Activated T-cell treated with anti-CD3 and anti-CD28 coated beads, Interleukin-2, amount 50 U/mL, for 72 hours (primary cell): ENCODE data around the gene DHX29. TPM values are rescaled to one million over a fixed set of nuclear protein-coding genes. Genes with fewer than 3 reads are reported as not detected.
A peak's percentile ranks its signal among the peaks of the same experiment; 100 is the strongest.
"Not testable (repeated sequence)": the region's sequence is repeated elsewhere in the genome, so short reads cannot be mapped to it uniquely, and the experiment has no call there.

Experiments
- ATAC-seq, 2 donors: fragments of 150-1000 bp; cut with Tn5 transposase; replicated peaks in 1 of 2; 2 replicates each; pipeline ENCODE4 v1.10.0; 2021; ENCODE audit warnings: moderate library complexity in 2 of 2, mild to moderate bottlenecking in 1 of 2
- DNase-seq, 2 donors: peaks; one replicate each; pipeline ENCODE4 v3.0.0; 2021 to 2022; ENCODE audit warnings: mixed read lengths in 1 of 2
- H3K27ac Mint-ChIP-seq: one replicate; pipeline ENCODE4 v1.8.0; 2022; ENCODE audit warnings: mild to moderate bottlenecking, moderate library complexity, mixed read lengths
- H3K27me3 Mint-ChIP-seq: one replicate; pipeline ENCODE4 v1.8.0; 2022; ENCODE audit warnings: low read depth, mixed read lengths
- H3K36me3 Mint-ChIP-seq, 2 donors: one replicate each; pipeline ENCODE4 v1.8.0; 2022; ENCODE audit warnings: mixed read lengths in 2 of 2, mild to moderate bottlenecking in 1 of 2; ENCODE audit not compliant: insufficient read depth in 2 of 2
- H3K4me1 Mint-ChIP-seq: one replicate; pipeline ENCODE4 v1.8.0; 2022; ENCODE audit warnings: low read depth, mixed read lengths
- H3K4me3 Mint-ChIP-seq, 2 donors: one replicate each; pipeline ENCODE4 v1.8.0; 2022; ENCODE audit warnings: mild to moderate bottlenecking in 2 of 2, mixed read lengths in 2 of 2, moderate library complexity in 2 of 2
- H3K9me3 Mint-ChIP-seq, 2 donors: one replicate each; pipeline ENCODE4 v1.8.0; 2022; ENCODE audit warnings: mixed read lengths in 2 of 2
- total RNA-seq, 2 donors: library from RNA; stranded (reverse); gene quantifications; one replicate each; pipeline ENCODE4 v1.2.3, GENCODE V29; 2022

Gene DHX29
- total RNA-seq, 2 donors from 2014 or later = 11.6 to 14.7 TPM

DNA sequence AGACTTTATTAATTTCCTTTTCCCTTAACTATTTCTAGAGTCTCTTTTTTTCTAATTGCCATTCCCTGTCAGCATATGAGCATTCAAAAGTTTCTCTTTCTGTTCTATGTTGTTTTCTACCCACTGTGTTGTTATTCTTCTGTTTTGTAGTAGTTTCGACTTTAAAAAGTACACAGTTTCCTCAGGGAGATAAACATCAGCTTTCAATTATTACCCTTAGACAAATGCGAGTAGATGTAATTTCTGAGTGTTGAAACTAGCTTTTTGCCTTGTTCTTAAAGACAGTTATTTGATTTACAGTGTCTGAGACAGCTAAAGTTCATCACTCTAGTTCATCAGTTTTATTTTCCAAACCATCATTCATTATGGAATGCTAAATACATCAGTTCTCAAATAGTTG lies 19.8 kb upstream of the DHX29 start:
- Mint-ChIP-seq H3K36me3 (peaks cover 7 to 21% of the 10 kb centered on the region in 2 donors), H3K27ac (peak overlapping the region; percentile 85), H3K9me3 (no peaks in the 10 kb centered on the region), H3K4me1 (peaks cover 14% of the 10 kb centered on the region), H3K27me3 (no peaks in the 10 kb centered on the region), H3K4me3 (peak overlapping the region in 1 of 2 donors; percentile 39)
- DNase-seq = no peak
- no peak for ATAC-seq

DNA sequence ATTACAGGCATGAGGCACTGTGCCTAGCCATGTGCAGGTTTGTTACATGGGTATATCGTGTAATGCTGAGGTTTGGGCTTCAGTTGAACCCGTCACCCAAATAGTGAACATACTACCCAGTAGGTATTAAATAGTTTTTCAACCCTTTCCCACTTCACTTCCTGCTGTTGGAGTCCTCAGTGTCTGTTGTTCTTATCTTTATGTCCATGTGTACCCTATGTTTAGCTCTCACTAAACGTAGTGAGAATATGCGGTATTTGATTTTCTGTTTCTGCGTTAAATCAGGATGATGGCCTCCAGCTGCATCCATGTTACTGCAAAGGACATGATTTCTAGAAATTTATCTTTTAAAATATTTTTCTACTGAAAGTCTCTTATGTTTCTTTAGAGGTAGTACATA lies 18.1 kb upstream of the DHX29 start:
- ATAC-seq (no peak), DNase-seq (no peak)
- H3K9me3 Mint-ChIP-seq = no peaks in the 10 kb centered on the region
- no peaks in the 10 kb centered on the region for H3K27me3 Mint-ChIP-seq
- no peak overlapping the region for H3K4me3 Mint-ChIP-seq
- H3K27ac Mint-ChIP-seq = no peak overlapping the region
- H3K4me1 Mint-ChIP-seq = peaks cover 14% of the 10 kb centered on the region
- peaks cover 7 to 16% of the 10 kb centered on the region in 2 donors for H3K36me3 Mint-ChIP-seq

DNA sequence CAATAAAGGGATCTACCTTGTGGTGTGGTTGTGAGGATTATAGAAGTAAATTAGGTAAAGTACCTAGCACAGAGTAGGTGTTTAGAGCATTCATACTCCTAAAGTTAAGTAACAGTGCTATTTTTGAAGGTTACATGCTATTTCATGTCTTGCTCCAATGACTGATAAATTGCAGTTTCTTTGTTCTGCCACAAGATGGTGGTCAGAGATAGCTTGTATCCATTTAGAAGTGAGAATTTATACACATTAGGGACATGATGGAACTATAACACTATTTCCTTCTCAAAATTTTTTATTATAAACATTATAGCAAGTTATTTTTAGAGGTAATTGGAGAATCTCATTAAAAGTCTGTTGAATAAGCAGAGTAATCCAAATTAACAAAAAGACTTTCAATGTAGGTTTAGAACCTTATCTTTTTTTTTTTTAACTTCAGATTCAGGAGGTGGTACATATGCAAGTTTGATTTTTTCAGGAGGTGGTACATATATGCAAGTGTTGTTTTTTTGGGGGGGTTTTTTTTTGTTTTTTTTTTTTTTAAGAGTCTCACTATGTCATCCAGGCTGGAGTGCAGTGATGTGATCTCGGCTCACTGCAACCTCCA lies 17.4 kb upstream of the DHX29 start:
- no peaks in the 10 kb centered on the region for H3K9me3 Mint-ChIP-seq
- peak; percentile 58 to 61 for ATAC-seq
- H3K27ac Mint-ChIP-seq = peak overlapping the region; percentile 81
- peaks cover 14% of the 10 kb centered on the region for H3K4me1 Mint-ChIP-seq
- no peaks in the 10 kb centered on the region for H3K27me3 Mint-ChIP-seq
- H3K4me3 Mint-ChIP-seq = no peak overlapping the region
- peaks cover 7 to 11% of the 10 kb centered on the region in 2 donors for H3K36me3 Mint-ChIP-seq
- peak in 1 of 2 donors; percentile 8 for DNase-seq

- Mint-ChIP-seq H3K36me3 (peaks cover 7 to 9% of the 10 kb centered on the region in 2 donors), H3K27ac (no peak overlapping the region), H3K9me3 (no peaks in the 10 kb centered on the region), H3K27me3 (no peaks in the 10 kb centered on the region), H3K4me3 (no peak overlapping the region), H3K4me1 (peaks cover 14% of the 10 kb centered on the region)
- DNase-seq (no peak), ATAC-seq (no peak)
Observed at GRCh38 chr5:55324006-55324405, 16.5 kb upstream of the DHX29 start.

DNA sequence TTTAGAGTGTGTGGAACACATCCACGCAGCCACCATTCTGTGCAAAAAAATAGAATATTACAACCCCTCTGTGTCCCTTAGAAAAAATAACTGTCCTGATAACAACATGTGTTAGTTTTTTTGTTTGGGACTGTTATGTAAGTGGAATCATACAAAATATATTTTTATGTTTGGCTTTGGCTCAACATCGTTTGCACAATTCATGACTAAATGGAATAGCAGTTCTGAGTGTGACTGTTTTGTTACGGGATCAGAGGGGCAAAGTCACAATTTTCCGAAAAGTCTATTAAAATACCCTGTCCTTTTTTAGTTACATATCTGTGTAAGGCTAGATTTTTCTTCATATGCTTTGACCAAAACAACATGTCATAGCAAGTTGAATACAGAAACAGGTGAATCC lies 13.1 kb upstream of the DHX29 start:
- ATAC-seq (no peak), DNase-seq (no peak)
- H3K36me3 Mint-ChIP-seq = peaks cover 11 to 16% of the 10 kb centered on the region in 2 donors
- no peak overlapping the region for H3K4me3 Mint-ChIP-seq
- H3K4me1 Mint-ChIP-seq = peaks cover 18% of the 10 kb centered on the region
- peaks cover 8 to 15% of the 10 kb centered on the region in 2 donors for H3K9me3 Mint-ChIP-seq
- H3K27ac Mint-ChIP-seq = no peak overlapping the region
- H3K27me3 Mint-ChIP-seq = no peaks in the 10 kb centered on the region

DNA sequence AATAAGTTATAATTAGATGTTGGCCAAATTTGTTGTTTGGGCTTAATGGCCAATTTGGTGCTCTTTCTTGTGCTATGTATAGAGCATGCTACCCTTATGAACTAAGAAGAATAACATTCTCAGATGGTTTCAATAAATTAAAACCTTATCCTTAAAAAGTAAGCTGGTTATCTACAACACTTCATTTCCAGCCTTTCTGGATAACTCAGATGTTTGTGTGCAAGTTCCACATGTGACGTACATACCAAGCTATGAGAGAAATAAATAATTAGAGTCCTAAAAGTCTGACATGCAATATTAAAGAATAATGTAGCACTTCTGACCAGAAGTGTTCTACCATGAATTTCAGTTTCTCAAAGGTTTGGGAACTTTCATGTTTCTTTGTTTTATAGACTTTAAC lies 12.0 kb upstream of the DHX29 start:
- ATAC-seq (no peak), DNase-seq (no peak)
- Mint-ChIP-seq H3K9me3 (peaks cover 8 to 15% of the 10 kb centered on the region in 2 donors), H3K27ac (no peak overlapping the region), H3K4me1 (peaks cover 17% of the 10 kb centered on the region), H3K36me3 (peaks cover 7 to 10% of the 10 kb centered on the region in 2 donors), H3K27me3 (no peaks in the 10 kb centered on the region), H3K4me3 (no peak overlapping the region)

- ATAC-seq, H3K27me3 Mint-ChIP-seq, H3K27ac Mint-ChIP-seq, DNase-seq, H3K4me3 Mint-ChIP-seq: not testable (repeated sequence)
- peaks cover 11 to 12% of the 10 kb centered on the region in 2 donors for H3K36me3 Mint-ChIP-seq
- H3K9me3 Mint-ChIP-seq = peaks cover 8 to 15% of the 10 kb centered on the region in 2 donors
- H3K4me1 Mint-ChIP-seq = peaks cover 28% of the 10 kb centered on the region
Observed at GRCh38 chr5:55318237-55318636, 10.7 kb upstream of the DHX29 start.

DNA sequence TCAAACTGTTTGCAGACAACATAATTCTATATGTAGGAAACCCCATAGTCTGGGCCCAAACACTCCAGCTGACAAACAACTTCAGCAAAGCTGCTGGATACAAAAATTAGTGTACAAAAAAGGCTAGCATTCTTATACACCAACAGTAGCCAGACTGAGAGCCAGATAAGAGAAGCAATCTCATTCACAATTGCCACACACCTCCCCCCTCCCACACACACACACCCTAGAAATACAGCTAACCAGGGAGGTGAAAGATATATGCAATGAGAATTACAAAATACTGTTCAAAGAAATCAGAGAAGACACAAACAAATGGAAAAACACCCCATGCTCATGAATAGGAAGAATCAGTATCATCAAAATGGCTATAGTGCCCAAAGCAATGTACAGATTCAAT lies 9.3 kb upstream of the DHX29 start:
- no peak overlapping the region for H3K4me3 Mint-ChIP-seq
- no peaks in the 10 kb centered on the region for H3K27me3 Mint-ChIP-seq
- peaks cover 12 to 13% of the 10 kb centered on the region in 2 donors for H3K36me3 Mint-ChIP-seq
- H3K27ac Mint-ChIP-seq = no peak overlapping the region
- no peak for ATAC-seq
- peaks cover 40% of the 10 kb centered on the region for H3K4me1 Mint-ChIP-seq
- DNase-seq = no peak
- H3K9me3 Mint-ChIP-seq = peaks cover 8 to 15% of the 10 kb centered on the region in 2 donors

- Mint-ChIP-seq H3K27ac (peak overlapping the region; percentile 35), H3K4me1 (peaks cover 45% of the 10 kb centered on the region), H3K4me3 (no peak overlapping the region), H3K36me3 (peaks cover 12 to 15% of the 10 kb centered on the region in 2 donors), H3K27me3 (no peaks in the 10 kb centered on the region), H3K9me3 (peaks cover 8 to 15% of the 10 kb centered on the region in 2 donors)
- ATAC-seq (no peak), DNase-seq (no peak)
Observed at GRCh38 chr5:55316289-55316688, 8.8 kb upstream of the DHX29 start.

GRCh38 chr5:55313870-55314617 lies 6.5 kb upstream of the DHX29 start:
- Mint-ChIP-seq H3K4me3 (peak overlapping the region; percentile 28 to 68), H3K9me3 (peaks cover 8 to 15% of the 10 kb centered on the region in 2 donors), H3K27me3 (no peaks in the 10 kb centered on the region), H3K27ac (peak overlapping the region; percentile 32), H3K4me1 (peaks cover 55% of the 10 kb centered on the region), H3K36me3 (peaks cover 12 to 16% of the 10 kb centered on the region in 2 donors)
- ATAC-seq = no peak
- DNase-seq = no peak

GRCh38 chr5:55308254-55308836 lies 851 bp upstream of the DHX29 start:
- H3K4me3 Mint-ChIP-seq = no peak overlapping the region
- DNase-seq = peak in 1 of 2 donors; percentile 9

DNA sequence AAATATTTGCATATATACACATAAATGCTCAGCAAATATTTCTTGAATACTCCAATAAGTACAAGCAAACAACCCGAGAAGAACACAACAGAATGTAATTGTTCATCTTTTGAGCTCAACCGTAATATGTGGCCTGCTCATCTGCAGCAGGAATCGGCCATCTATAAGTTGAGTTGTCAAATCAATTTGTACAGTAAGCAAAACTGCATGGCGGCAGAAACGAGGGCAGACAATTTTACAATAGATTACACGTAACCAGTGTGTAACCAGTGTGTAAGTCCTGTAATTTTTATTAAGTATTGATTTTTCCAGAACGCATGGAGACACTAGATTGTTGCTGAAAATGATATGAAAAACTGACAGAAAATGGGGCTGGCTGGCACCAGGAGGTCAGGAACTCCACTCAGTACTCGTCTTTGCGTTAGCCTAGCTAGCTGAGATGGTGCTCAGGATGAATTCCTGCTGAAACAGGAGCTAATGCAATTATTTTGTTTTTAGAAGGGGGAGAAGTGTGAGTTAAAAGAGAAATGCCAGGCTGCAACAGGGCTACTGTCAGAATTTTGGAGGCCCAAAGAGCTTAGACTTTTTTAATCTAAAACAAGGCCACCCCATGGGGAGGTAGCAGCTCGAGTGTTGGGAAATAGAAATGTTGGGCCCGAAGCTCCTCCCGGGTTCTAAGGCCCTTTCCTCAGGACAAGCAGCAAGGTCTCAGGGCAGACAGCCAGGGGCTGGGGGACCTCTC lies 682 bp downstream of the DHX29 start:
- Mint-ChIP-seq H3K27ac (no peak overlapping the region), H3K4me1 (peaks cover 21% of the 10 kb centered on the region), H3K4me3 (no peak overlapping the region), H3K9me3 (peaks cover 0 to 2% of the 10 kb centered on the region in 2 donors), H3K27me3 (no peaks in the 10 kb centered on the region), H3K36me3 (peaks cover 3 to 5% of the 10 kb centered on the region in 2 donors)
- no peak for DNase-seq
- no peak for ATAC-seq

More at GRCh38 chr5:55308254-55308836, 851 bp upstream of the DHX29 start:
- peaks cover 5 to 6% of the 10 kb centered on the region in 2 donors for H3K36me3 Mint-ChIP-seq
- no peaks in the 10 kb centered on the region for H3K27me3 Mint-ChIP-seq
- peaks cover 34% of the 10 kb centered on the region for H3K4me1 Mint-ChIP-seq
- no peak overlapping the region for H3K27ac Mint-ChIP-seq
- peak; percentile 1 to 10 for ATAC-seq
- H3K9me3 Mint-ChIP-seq = peaks cover 0 to 2% of the 10 kb centered on the region in 2 donors

- peaks cover 7% of the 10 kb centered on the region for H3K4me1 Mint-ChIP-seq
- H3K27me3 Mint-ChIP-seq = no peaks in the 10 kb centered on the region
- DNase-seq = no peak
- no peak overlapping the region for H3K4me3 Mint-ChIP-seq
- peaks cover 0 to 5% of the 10 kb centered on the region in 2 donors for H3K36me3 Mint-ChIP-seq
- no peak for ATAC-seq
- peaks cover 0 to 2% of the 10 kb centered on the region in 2 donors for H3K9me3 Mint-ChIP-seq
- H3K27ac Mint-ChIP-seq = no peak overlapping the region
Observed at GRCh38 chr5:55305345-55305744, 2.1 kb downstream of the DHX29 start.
